WTC11 (cell line): ENCODE data around the gene TYRO3. TPM values are rescaled to one million over a fixed set of nuclear protein-coding genes. Genes with fewer than 3 reads are reported as not detected.

ENCODE experiments used
- ATAC-seq: fragments of 200-7000 bp; cut with Tn5 transposase; 2 replicates; pipeline ENCODE4 v1.10.0; 2021; ENCODE audit warnings: mild to moderate bottlenecking, moderate library complexity
- CTCF ChIA-PET: fragments of 300-600 bp; sonication (Branson Sonifier 250); formaldehyde crosslinking; loops from one replicate; lab custom pipeline; 2021; ENCODE audit warnings: antibody characterized with exemption; lab: Charles Lee
- POLR2A ChIA-PET: fragments of 350-600 bp; sonication (Branson Sonifier 250); formaldehyde crosslinking; loops from one replicate; lab custom pipeline; 2021; ENCODE audit warnings: antibody characterized with exemption; lab: Charles Lee
- DNase-seq: peaks from one replicate; pipeline ENCODE4 v3.0.0; 2021; ENCODE audit warnings: low spot score
- H3K27ac Mint-ChIP-seq: 2 replicates; pipeline ENCODE4 v1.8.0; 2021; ENCODE audit warnings: mixed read lengths
- H3K27me3 Mint-ChIP-seq: 2 replicates; pipeline ENCODE4 v1.8.0; 2021; ENCODE audit warnings: low read depth, mild to moderate bottlenecking, moderate library complexity, mixed read lengths
- H3K36me3 Mint-ChIP-seq: 2 replicates; pipeline ENCODE4 v1.8.0; 2021; ENCODE audit warnings: mixed read lengths
- H3K4me1 Mint-ChIP-seq: 2 replicates; pipeline ENCODE4 v1.8.0; 2022; ENCODE audit warnings: mixed read lengths
- H3K4me3 Mint-ChIP-seq: 2 replicates; pipeline ENCODE4 v1.8.0; 2021; ENCODE audit warnings: mild to moderate bottlenecking, moderate library complexity, mixed read lengths
- H3K9me3 Mint-ChIP-seq: 2 replicates; pipeline ENCODE4 v1.8.0; 2021; ENCODE audit warnings: mixed read lengths
- ATF1 ChIP-seq: sonication (generic); formaldehyde crosslinking; IDR thresholded peaks from 2 replicates; pipeline ENCODE4 v1.8.1; 2023; ENCODE audit warnings: mild to moderate bottlenecking, moderate library complexity, missing genetic modification reagents
- CREM ChIP-seq: sonication (generic); formaldehyde crosslinking; IDR thresholded peaks from 2 replicates; pipeline ENCODE4 v1.8.1; 2022; ENCODE audit warnings: mild to moderate bottlenecking, missing genetic modification reagents, moderate library complexity
- ELF4 ChIP-seq: sonication (generic); formaldehyde crosslinking; IDR thresholded peaks from 2 replicates; pipeline ENCODE4 v1.8.1; 2022; ENCODE audit warnings: low read depth, mild to moderate bottlenecking, moderate library complexity, missing genetic modification reagents
- FOXP1 ChIP-seq: sonication (generic); formaldehyde crosslinking; IDR thresholded peaks from 2 replicates; pipeline ENCODE4 v1.8.0; 2022; ENCODE audit warnings: missing genetic modification reagents, mild to moderate bottlenecking, moderate library complexity, borderline replicate concordance
- NFYB ChIP-seq: sonication (generic); formaldehyde crosslinking; conservative IDR thresholded peaks from 2 replicates; pipeline ENCODE4 v1.8.0; 2022; ENCODE audit warnings: low read depth, missing genetic modification reagents
- RELA ChIP-seq: sonication (generic); formaldehyde crosslinking; IDR thresholded peaks from 2 replicates; pipeline ENCODE4 v1.8.1; 2022; ENCODE audit warnings: missing genetic modification reagents, mild to moderate bottlenecking, borderline replicate concordance
- RORB ChIP-seq: fragments of 250-450 bp; sonication (Bioruptor Pico); IDR thresholded peaks from 2 replicates; pipeline ENCODE4 v1.9.0; 2021; ENCODE audit warnings: mild to moderate bottlenecking
- TCF7 ChIP-seq: sonication (generic); formaldehyde crosslinking; IDR thresholded peaks from 2 replicates; pipeline ENCODE4 v1.8.0; 2022; ENCODE audit warnings: mild to moderate bottlenecking, low read depth, missing genetic modification reagents, moderate library complexity
- total RNA-seq: library from RNA; stranded (reverse); gene quantifications from 3 replicates; pipeline ENCODE4 v1.2.3, GENCODE V29; 2021
- TF ChIP-seq, protein P1 (sequence below): sonication (generic); formaldehyde crosslinking; IDR thresholded peaks from 2 replicates; pipeline ENCODE4 v1.8.0; 2022; ENCODE audit warnings: mild to moderate bottlenecking, missing genetic modification reagents
- TF ChIP-seq, protein P2 (sequence below): fragments of 200-600 bp; IDR thresholded peaks from 2 replicates; pipeline ENCODE4 v1.8.0; 2022; ENCODE audit warnings: antibody characterized with exemption
- TF ChIP-seq, protein P3 (sequence below): sonication (generic); formaldehyde crosslinking; IDR thresholded peaks from 2 replicates; pipeline ENCODE4 v1.8.0; 2023; ENCODE audit warnings: mild to moderate bottlenecking, missing genetic modification reagents
- TF ChIP-seq, protein P4 (sequence below): sonication (generic); formaldehyde crosslinking; conservative IDR thresholded peaks from 2 replicates; pipeline ENCODE4 v1.8.1; 2022; ENCODE audit warnings: mild to moderate bottlenecking, missing genetic modification reagents
- TF ChIP-seq, protein P5 (sequence below): sonication (generic); formaldehyde crosslinking; IDR thresholded peaks from 2 replicates; pipeline ENCODE4 v1.8.0; 2023; ENCODE audit warnings: missing genetic modification reagents
- TF ChIP-seq, protein P6 (sequence below): sonication (generic); formaldehyde crosslinking; IDR thresholded peaks from 2 replicates; pipeline ENCODE4 v1.8.1; 2022; ENCODE audit warnings: low read depth, mild to moderate bottlenecking, moderate library complexity, missing genetic modification reagents, borderline replicate concordance

Gene TYRO3
- total RNA-seq, 1 experiment from 2014 or later = 87.9 TPM

DNA sequence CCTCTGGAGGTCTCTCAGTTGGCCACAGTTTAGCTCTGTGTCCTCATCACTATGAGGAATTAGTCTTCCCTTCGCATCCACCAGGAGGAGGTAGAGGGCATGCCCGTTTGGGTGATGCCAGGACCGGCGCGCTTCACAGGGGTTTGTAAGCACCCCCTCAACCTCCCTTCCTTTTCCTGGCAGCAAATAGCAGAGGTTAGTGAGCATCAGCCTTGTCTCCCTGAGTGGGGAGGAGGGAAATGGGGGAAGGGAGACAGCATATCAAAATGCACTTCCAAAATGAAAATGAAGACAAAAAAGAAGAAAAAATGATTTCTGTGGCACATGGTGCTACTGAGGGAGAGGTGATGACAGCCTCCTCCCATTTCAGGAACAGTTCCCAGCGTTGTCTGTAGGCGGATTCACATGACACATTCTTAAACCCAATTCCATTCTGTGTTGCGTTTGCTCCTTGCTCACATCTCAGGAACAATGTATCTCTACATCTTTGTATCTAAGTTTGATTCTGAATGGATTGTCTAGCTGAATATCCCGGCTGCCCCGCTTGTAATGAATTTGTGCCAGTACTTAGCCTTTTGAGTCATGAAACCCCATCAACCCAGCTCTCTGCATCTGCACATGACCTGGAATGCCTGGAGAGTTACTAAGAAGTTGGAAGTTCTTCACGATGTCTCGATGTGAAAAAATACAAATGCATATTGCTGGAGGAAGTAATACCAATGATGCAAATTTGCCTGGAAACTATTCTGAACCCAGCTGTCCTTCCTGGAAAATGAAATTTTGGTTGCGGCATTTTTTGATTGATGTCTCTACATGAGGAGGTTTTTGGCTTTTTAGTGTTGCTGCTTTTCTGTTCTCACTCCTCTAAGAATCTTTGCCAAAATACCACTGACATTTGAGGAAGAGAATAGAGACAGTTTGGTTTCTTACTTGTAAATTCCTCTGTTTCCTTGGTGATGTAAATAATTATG is 45.2 kb downstream of the TYRO3 start:
- peak; percentile 79 for DNase-seq
- H3K4me1 Mint-ChIP-seq = peaks cover 7% of the 10 kb centered on the region
- no peak overlapping the region; the same call in 1 of the 2 replicates for H3K27ac Mint-ChIP-seq
- CTCF ChIA-PET = interaction anchor here (0.6 to 3.9 kb wide), 54 partner anchors 8 to 300 kb away, joined by 3 to 51 read pairs (median 5); partner anchors contain the start of genes JMJD7, LTK, MAPKBP1 and MGA
- H3K9me3 Mint-ChIP-seq = peaks cover 3% of the 10 kb centered on the region; the same call in 1 of the 2 replicates
- H3K27me3 Mint-ChIP-seq = no peaks in the 10 kb centered on the region; the same call in 1 of the 2 replicates
- no peak for TF ChIP-seq RORB (CRISPR knock-in tag)
- TF ChIP-seq, protein P1, sequence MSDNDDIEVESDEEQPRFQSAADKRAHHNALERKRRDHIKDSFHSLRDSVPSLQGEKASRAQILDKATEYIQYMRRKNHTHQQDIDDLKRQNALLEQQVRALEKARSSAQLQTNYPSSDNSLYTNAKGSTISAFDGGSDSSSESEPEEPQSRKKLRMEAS (CRISPR knock-in tag) = peak; percentile 69
- TF ChIP-seq, protein P2, sequence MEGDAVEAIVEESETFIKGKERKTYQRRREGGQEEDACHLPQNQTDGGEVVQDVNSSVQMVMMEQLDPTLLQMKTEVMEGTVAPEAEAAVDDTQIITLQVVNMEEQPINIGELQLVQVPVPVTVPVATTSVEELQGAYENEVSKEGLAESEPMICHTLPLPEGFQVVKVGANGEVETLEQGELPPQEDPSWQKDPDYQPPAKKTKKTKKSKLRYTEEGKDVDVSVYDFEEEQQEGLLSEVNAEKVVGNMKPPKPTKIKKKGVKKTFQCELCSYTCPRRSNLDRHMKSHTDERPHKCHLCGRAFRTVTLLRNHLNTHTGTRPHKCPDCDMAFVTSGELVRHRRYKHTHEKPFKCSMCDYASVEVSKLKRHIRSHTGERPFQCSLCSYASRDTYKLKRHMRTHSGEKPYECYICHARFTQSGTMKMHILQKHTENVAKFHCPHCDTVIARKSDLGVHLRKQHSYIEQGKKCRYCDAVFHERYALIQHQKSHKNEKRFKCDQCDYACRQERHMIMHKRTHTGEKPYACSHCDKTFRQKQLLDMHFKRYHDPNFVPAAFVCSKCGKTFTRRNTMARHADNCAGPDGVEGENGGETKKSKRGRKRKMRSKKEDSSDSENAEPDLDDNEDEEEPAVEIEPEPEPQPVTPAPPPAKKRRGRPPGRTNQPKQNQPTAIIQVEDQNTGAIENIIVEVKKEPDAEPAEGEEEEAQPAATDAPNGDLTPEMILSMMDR = peak; percentile 63
- TF ChIP-seq, protein P3, sequence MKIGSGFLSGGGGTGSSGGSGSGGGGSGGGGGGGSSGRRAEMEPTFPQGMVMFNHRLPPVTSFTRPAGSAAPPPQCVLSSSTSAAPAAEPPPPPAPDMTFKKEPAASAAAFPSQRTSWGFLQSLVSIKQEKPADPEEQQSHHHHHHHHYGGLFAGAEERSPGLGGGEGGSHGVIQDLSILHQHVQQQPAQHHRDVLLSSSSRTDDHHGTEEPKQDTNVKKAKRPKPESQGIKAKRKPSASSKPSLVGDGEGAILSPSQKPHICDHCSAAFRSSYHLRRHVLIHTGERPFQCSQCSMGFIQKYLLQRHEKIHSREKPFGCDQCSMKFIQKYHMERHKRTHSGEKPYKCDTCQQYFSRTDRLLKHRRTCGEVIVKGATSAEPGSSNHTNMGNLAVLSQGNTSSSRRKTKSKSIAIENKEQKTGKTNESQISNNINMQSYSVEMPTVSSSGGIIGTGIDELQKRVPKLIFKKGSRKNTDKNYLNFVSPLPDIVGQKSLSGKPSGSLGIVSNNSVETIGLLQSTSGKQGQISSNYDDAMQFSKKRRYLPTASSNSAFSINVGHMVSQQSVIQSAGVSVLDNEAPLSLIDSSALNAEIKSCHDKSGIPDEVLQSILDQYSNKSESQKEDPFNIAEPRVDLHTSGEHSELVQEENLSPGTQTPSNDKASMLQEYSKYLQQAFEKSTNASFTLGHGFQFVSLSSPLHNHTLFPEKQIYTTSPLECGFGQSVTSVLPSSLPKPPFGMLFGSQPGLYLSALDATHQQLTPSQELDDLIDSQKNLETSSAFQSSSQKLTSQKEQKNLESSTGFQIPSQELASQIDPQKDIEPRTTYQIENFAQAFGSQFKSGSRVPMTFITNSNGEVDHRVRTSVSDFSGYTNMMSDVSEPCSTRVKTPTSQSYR (CRISPR knock-in tag) = no peak
- H3K4me3 Mint-ChIP-seq = peak overlapping the region; percentile 46
- ATAC-seq = peak; percentile 98
- POLR2A ChIA-PET = interaction anchor here (0.9 to 1.9 kb wide), 4 partner anchors 19 to 46 kb away, joined by 3 to 6 read pairs (median 6); no protein-coding TSS in a partner anchor
- no peaks in the 10 kb centered on the region for H3K36me3 Mint-ChIP-seq

DNA sequence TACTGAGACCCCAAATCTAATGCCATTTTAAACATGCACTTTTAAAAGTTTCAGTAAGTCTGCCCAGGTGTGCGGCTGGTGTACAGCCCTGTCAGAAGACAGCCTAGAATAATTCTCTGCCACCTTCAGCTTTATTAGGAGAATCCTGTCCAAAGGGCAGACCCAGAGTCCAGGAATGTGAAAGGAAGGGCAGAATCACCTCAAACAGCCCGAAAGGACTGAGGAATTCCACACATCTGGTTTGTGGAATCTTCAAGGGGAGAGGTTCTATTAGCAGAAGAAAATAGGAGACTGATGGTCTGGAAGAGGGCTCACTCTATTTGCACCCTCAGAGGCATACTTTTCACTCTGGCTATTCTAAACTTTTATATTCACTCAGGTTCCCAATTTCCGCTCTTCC is 46.6 kb downstream of the TYRO3 start:
- no peak for DNase-seq
- Mint-ChIP-seq H3K4me3 (no peak overlapping the region), H3K27me3 (no peaks in the 10 kb centered on the region; the same call in 1 of the 2 replicates), H3K4me1 (peaks cover 7% of the 10 kb centered on the region), H3K9me3 (peaks cover 3% of the 10 kb centered on the region; the same call in 1 of the 2 replicates), H3K27ac (no peak overlapping the region), H3K36me3 (no peaks in the 10 kb centered on the region)
- ChIA-PET POLR2A (no interaction called here), CTCF (interaction anchor here (3.9 kb wide), 1 partner anchor 168 kb away, joined by 39 read pairs; the partner anchor contains the start of gene MAPKBP1)
- no peak for ATAC-seq
- TF ChIP-seq, protein P4, sequence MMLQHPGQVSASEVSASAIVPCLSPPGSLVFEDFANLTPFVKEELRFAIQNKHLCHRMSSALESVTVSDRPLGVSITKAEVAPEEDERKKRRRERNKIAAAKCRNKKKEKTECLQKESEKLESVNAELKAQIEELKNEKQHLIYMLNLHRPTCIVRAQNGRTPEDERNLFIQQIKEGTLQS (CRISPR knock-in tag) = no peak
- no peak for TF ChIP-seq ATF1 (CRISPR knock-in tag)
- TF ChIP-seq, protein P5, sequence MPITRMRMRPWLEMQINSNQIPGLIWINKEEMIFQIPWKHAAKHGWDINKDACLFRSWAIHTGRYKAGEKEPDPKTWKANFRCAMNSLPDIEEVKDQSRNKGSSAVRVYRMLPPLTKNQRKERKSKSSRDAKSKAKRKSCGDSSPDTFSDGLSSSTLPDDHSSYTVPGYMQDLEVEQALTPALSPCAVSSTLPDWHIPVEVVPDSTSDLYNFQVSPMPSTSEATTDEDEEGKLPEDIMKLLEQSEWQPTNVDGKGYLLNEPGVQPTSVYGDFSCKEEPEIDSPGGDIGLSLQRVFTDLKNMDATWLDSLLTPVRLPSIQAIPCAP = no peak
- no peak for TF ChIP-seq ELF4 (CRISPR knock-in tag)
- TF ChIP-seq, protein P6, sequence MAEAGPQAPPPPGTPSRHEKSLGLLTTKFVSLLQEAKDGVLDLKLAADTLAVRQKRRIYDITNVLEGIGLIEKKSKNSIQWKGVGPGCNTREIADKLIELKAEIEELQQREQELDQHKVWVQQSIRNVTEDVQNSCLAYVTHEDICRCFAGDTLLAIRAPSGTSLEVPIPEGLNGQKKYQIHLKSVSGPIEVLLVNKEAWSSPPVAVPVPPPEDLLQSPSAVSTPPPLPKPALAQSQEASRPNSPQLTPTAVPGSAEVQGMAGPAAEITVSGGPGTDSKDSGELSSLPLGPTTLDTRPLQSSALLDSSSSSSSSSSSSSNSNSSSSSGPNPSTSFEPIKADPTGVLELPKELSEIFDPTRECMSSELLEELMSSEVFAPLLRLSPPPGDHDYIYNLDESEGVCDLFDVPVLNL (CRISPR knock-in tag) = no peak

DNA sequence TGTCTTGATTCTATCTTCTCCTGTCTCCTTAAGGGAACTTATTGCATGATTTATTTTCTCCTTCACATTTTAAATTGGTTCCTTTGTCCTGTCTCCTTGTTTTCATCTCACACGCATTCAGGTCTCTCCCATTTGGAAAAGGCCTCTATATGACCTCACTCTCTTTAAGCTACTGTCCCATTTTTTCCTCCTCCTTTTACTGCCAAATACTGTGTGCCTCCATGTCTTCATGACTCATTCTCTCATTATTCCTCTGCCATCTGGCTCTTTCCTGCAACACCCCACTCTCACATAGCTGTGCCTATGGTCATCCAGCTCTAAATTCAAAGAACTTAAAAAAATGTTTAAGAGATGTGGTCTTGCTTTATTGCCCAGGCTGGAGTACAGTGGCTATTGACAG is 48.0 kb downstream of the TYRO3 start:
- DNase-seq = no peak
- H3K36me3 Mint-ChIP-seq = no peaks in the 10 kb centered on the region
- TF ChIP-seq, protein P1 (CRISPR knock-in tag) = no peak
- TF ChIP-seq CREM (CRISPR knock-in tag) = no peak
- TF ChIP-seq NFYB = no peak
- TF ChIP-seq RORB (CRISPR knock-in tag) = no peak
- TF ChIP-seq, protein P6 (CRISPR knock-in tag) = no peak
- TF ChIP-seq RELA = no peak
- TF ChIP-seq TCF7 (CRISPR knock-in tag) = no peak
- TF ChIP-seq FOXP1 (CRISPR knock-in tag) = no peak
- TF ChIP-seq, all 79 proteins: peak for 0
- ATAC-seq = no peak
- H3K4me1 Mint-ChIP-seq = peaks cover 7% of the 10 kb centered on the region
- no peaks in the 10 kb centered on the region for H3K9me3 Mint-ChIP-seq
- H3K27ac Mint-ChIP-seq = no peak overlapping the region
- H3K27me3 Mint-ChIP-seq = no peaks in the 10 kb centered on the region
- ChIA-PET POLR2A (no interaction called here), CTCF (interaction anchor here (1.0 kb wide), 1 partner anchor 45 kb away, joined by 6 read pairs; no protein-coding TSS in a partner anchor)
- no peak overlapping the region for H3K4me3 Mint-ChIP-seq
